Gastroesophageal sphincter (tissue), 3 donors: ENCODE measurements around the gene BCL11A.

ENCODE experiments used
- POLR2AphosphoS5 ChIP-seq: sonication (generic); formaldehyde crosslinking; IDR thresholded peaks from one replicate; pipeline ENCODE4 v1.6.1; 2017; ENCODE audit warnings: antibody characterized with exemption
- TF ChIP-seq, protein P1 (sequence below), 4 experiments: fragments of 200-600 bp in 2 of 4; fragments of 450-650 bp in 2 of 4; sonication (generic) in 1 of 4; IDR thresholded peaks; one replicate each; pipeline ENCODE4 v1.5.1; 2017 to 2019; ENCODE audit warnings: antibody characterized with exemption in 4 of 4, mild to moderate bottlenecking in 2 of 4, moderate library complexity in 2 of 4

GRCh38 chr2:60522462-60522861 is 31.0 kb downstream of the BCL11A start:
- no peak for TF ChIP-seq POLR2AphosphoS5
- TF ChIP-seq, protein P1, sequence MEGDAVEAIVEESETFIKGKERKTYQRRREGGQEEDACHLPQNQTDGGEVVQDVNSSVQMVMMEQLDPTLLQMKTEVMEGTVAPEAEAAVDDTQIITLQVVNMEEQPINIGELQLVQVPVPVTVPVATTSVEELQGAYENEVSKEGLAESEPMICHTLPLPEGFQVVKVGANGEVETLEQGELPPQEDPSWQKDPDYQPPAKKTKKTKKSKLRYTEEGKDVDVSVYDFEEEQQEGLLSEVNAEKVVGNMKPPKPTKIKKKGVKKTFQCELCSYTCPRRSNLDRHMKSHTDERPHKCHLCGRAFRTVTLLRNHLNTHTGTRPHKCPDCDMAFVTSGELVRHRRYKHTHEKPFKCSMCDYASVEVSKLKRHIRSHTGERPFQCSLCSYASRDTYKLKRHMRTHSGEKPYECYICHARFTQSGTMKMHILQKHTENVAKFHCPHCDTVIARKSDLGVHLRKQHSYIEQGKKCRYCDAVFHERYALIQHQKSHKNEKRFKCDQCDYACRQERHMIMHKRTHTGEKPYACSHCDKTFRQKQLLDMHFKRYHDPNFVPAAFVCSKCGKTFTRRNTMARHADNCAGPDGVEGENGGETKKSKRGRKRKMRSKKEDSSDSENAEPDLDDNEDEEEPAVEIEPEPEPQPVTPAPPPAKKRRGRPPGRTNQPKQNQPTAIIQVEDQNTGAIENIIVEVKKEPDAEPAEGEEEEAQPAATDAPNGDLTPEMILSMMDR (IDR thresholded peaks at IDR 0.05): no peak
